Measurements from ENCODE around the gene PRAME.

GRCh38 chr22:22598144-22598543, 39.1 kb upstream of the PRAME start:
- TF ChIP-seq EZH2 (IDR thresholded peaks at IDR 0.05; ENCODE audit: borderline replicate concordance): no peak
- TF ChIP-seq CTCF (IDR thresholded peaks at IDR 0.05; ENCODE audit: poor library complexity): no peak
- no peak for TF ChIP-seq EZH2phosphoT487 (IDR thresholded peaks at IDR 0.05; ENCODE audit: low read depth, severe bottlenecking, unreplicated experiment)

Data from hepatocyte (in vitro differentiated cells).